PFSK-1 (cell line): Measurements from ENCODE around the gene POM121L2.

ENCODE experiments used
- POLR2AphosphoS5 ChIP-seq: IDR thresholded peaks from 2 replicates; pipeline ENCODE4 v1.6.1; 2012; ENCODE audit warnings: low read depth, mild to moderate bottlenecking, control low read depth, low read length, moderate library complexity
- TF ChIP-seq, protein P1 (sequence below), 2 experiments: IDR thresholded peaks; 2 replicates each; pipeline versions ENCODE4 v1.6.1 to v1.8.0; 2011 to 2012; ENCODE audit warnings: low read depth in 2 of 2, low read length in 2 of 2, control low read depth in 1 of 2, inconsistent platforms in 1 of 2, mild to moderate bottlenecking in 1 of 2, moderate library complexity in 1 of 2; ENCODE audit not compliant: insufficient read depth in 1 of 2

DNA sequence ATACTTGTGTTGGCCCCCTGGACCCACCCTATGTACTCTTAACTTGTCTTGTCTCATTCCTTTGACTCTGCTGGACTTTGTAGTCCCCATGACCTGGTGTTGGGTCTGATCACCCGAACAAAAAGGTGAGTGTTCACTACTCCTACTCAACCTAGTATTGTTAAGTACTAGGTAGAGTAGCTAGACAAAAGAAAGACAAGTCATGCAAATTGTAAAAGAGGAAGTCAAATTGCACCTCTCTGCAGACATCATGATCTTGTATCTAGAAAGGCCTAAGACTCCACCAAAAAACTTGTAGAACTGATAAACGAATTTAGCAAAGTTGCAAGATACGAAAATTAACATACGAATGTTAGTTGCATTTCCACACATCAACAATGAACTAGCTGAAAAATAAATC lies 40.8 kb upstream of the POM121L2 start:
- no peak for TF ChIP-seq POLR2AphosphoS5
- TF ChIP-seq, protein P1, sequence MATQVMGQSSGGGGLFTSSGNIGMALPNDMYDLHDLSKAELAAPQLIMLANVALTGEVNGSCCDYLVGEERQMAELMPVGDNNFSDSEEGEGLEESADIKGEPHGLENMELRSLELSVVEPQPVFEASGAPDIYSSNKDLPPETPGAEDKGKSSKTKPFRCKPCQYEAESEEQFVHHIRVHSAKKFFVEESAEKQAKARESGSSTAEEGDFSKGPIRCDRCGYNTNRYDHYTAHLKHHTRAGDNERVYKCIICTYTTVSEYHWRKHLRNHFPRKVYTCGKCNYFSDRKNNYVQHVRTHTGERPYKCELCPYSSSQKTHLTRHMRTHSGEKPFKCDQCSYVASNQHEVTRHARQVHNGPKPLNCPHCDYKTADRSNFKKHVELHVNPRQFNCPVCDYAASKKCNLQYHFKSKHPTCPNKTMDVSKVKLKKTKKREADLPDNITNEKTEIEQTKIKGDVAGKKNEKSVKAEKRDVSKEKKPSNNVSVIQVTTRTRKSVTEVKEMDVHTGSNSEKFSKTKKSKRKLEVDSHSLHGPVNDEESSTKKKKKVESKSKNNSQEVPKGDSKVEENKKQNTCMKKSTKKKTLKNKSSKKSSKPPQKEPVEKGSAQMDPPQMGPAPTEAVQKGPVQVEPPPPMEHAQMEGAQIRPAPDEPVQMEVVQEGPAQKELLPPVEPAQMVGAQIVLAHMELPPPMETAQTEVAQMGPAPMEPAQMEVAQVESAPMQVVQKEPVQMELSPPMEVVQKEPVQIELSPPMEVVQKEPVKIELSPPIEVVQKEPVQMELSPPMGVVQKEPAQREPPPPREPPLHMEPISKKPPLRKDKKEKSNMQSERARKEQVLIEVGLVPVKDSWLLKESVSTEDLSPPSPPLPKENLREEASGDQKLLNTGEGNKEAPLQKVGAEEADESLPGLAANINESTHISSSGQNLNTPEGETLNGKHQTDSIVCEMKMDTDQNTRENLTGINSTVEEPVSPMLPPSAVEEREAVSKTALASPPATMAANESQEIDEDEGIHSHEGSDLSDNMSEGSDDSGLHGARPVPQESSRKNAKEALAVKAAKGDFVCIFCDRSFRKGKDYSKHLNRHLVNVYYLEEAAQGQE (IDR thresholded peaks at IDR 0.05; ENCODE audit: insufficient read depth in 1 of 2, low read depth in 2 of 2, low read length in 2 of 2) = no peak
